A673 (cell line): ENCODE results near the gene PLXDC2. TPM values are rescaled to one million over a fixed set of nuclear protein-coding genes. Genes with fewer than 3 reads are reported as not detected.

Experiments
- BruUV-seq: library from RNA; stranded (reverse); fragments of 400-500 nt; replicated peaks from 2 replicates; lab custom pipeline; 2021; lab: Mats Ljungman, UMichigan
- CTCF ChIA-PET: fragments of 300-600 bp; sonication (Branson Sonifier 250); formaldehyde crosslinking; loops from one replicate; lab custom pipeline; 2022; ENCODE audit warnings: antibody characterized with exemption; lab: Charles Lee
- POLR2A ChIA-PET: fragments of 300-600 bp; sonication (Branson Sonifier 250); formaldehyde crosslinking; loops from one replicate; lab custom pipeline; 2022; ENCODE audit warnings: antibody characterized with exemption; ENCODE audit not compliant: low non-redundant PET; lab: Charles Lee
- DNase-seq: peaks from one replicate; pipeline ENCODE4 v3.0.0-alpha.2; 2015; ENCODE audit warnings: low spot score
- H3K27ac ChIP-seq: fragments of 200-600 bp; sonication (generic); 2 replicates; pipeline ENCODE4 v1.5.1; 2016; ENCODE audit warnings: mixed run types, low read depth, mild to moderate bottlenecking, mixed read lengths, antibody characterized with exemption, low read length; ENCODE audit not compliant: poor library complexity, severe bottlenecking
- H3K27me3 ChIP-seq: fragments of 200-600 bp; sonication (generic); replicated peaks from 2 replicates; pipeline ENCODE4 v1.6.1; 2017; ENCODE audit warnings: mixed run types, low read depth, mild to moderate bottlenecking, mixed read lengths, antibody characterized with exemption, low read length; ENCODE audit not compliant: insufficient read depth, poor library complexity
- H3K36me3 ChIP-seq: fragments of 200-600 bp; sonication (generic); 2 replicates; pipeline ENCODE4 v1.6.1; 2016; ENCODE audit warnings: mixed run types, mild to moderate bottlenecking, mixed read lengths, antibody characterized with exemption, low read length; ENCODE audit not compliant: insufficient read depth, poor library complexity, severe bottlenecking
- H3K4me1 ChIP-seq: fragments of 200-600 bp; sonication (generic); 2 replicates; pipeline ENCODE4 v1.6.1; 2017; ENCODE audit warnings: mixed run types, mild to moderate bottlenecking, mixed read lengths, antibody characterized with exemption, low read length; ENCODE audit not compliant: insufficient read depth, poor library complexity, severe bottlenecking
- H3K4me3 ChIP-seq: fragments of 200-600 bp; sonication (generic); 2 replicates; pipeline ENCODE4 v1.5.1; 2016; ENCODE audit warnings: low read depth, mixed run types, mild to moderate bottlenecking, mixed read lengths, low read length; ENCODE audit not compliant: poor library complexity, severe bottlenecking
- H3K9me3 ChIP-seq: fragments of 200-600 bp; sonication (generic); 2 replicates; pipeline ENCODE4 v1.6.1; 2016; ENCODE audit warnings: mixed run types, low read depth, mild to moderate bottlenecking, mixed read lengths, antibody characterized with exemption, low read length; ENCODE audit not compliant: poor library complexity, severe bottlenecking
- EZH2 ChIP-seq: fragments of 200-600 bp; sonication (generic); IDR thresholded peaks from 2 replicates; pipeline ENCODE4 v1.6.1; 2017; ENCODE audit warnings: borderline replicate concordance, low read depth, mild to moderate bottlenecking, mixed read lengths, antibody characterized with exemption, low read length; ENCODE audit not compliant: poor library complexity, severe bottlenecking
- intact Hi-C: fragments of 100-400 bp; cut with micrococcal nuclease; formaldehyde crosslinking; loops from one replicate; pipeline ENCODE4 v1.10.0; 2022; ENCODE audit not compliant: unreplicated experiment
- total RNA-seq: library from RNA; stranded (reverse); gene quantifications from 2 replicates; pipeline ENCODE4 v1.2.3, GENCODE V29; 2021
- TF ChIP-seq, protein P1 (sequence below): fragments of 300-800, 200-600 bp; sonication (generic); conservative IDR thresholded peaks from 2 replicates; pipeline ENCODE4 v1.5.1; 2017; ENCODE audit warnings: low read depth, mild to moderate bottlenecking, antibody characterized with exemption, low read length, moderate library complexity, mixed read lengths

The PLXDC2 gene
- total RNA-seq, 1 experiment from 2014 or later = 74.8 TPM

DNA sequence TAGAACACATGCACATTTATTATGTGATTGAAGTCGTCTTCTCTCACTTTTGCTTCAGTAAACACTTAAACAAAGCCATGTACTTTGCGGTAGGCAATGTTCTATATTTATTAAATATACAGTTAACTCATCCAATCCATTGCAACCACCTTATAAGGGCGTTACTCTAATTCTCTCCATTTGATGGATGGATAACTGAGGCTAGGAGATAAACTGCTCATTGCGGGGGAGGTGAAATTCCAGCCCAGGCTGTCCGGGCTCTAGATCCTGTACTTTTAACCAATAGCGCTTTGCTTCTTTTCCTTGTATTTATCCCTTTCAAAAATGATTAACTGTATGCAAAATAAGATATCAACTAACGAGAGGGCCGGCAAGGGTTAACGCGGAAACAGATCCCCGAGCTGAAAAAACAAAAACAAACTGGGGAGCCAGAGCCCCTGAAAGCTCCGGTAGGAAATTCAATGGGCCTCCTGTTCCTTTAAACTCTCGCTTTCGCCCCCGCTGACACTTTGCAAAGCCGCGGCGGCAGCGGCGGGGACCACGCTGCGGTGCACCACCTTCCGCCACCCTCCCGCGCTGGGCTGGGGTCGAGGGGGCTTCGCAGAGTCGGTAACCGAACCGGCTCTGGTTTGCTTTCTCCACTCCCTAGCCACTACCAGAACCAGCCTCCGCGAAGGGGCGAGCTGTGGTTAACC, 1.0 kb upstream of the PLXDC2 start:
- CTCF ChIA-PET = interaction anchor here (0.6 kb wide), 2 partner anchors 102 to 954 kb away, joined by 3 read pairs; no protein-coding TSS in a partner anchor
- intact Hi-C loops = loop anchor here (5.0 to 10.0 kb wide), 8 partner anchors 137 to 1120 kb away; no protein-coding TSS in a partner anchor
- H3K4me3 ChIP-seq = peak overlapping the region; percentile 85
- H3K36me3 ChIP-seq = peaks cover 6% of the 10 kb centered on the region
- DNase-seq = peak; percentile 65
- peaks cover 40% of the 10 kb centered on the region for H3K4me1 ChIP-seq
- peak overlapping the region; percentile 87 for H3K27ac ChIP-seq
- TF ChIP-seq, protein P1, sequence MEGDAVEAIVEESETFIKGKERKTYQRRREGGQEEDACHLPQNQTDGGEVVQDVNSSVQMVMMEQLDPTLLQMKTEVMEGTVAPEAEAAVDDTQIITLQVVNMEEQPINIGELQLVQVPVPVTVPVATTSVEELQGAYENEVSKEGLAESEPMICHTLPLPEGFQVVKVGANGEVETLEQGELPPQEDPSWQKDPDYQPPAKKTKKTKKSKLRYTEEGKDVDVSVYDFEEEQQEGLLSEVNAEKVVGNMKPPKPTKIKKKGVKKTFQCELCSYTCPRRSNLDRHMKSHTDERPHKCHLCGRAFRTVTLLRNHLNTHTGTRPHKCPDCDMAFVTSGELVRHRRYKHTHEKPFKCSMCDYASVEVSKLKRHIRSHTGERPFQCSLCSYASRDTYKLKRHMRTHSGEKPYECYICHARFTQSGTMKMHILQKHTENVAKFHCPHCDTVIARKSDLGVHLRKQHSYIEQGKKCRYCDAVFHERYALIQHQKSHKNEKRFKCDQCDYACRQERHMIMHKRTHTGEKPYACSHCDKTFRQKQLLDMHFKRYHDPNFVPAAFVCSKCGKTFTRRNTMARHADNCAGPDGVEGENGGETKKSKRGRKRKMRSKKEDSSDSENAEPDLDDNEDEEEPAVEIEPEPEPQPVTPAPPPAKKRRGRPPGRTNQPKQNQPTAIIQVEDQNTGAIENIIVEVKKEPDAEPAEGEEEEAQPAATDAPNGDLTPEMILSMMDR = no peak
- no peak for TF ChIP-seq EZH2
- no peaks in the 10 kb centered on the region for H3K9me3 ChIP-seq
- H3K27me3 ChIP-seq = no peaks in the 10 kb centered on the region
- POLR2A ChIA-PET = interaction anchor here (1.0 kb wide), 1 partner anchor 547 kb away, joined by 3 read pairs; no protein-coding TSS in a partner anchor
- BruUV-seq = no TSS peak

DNA sequence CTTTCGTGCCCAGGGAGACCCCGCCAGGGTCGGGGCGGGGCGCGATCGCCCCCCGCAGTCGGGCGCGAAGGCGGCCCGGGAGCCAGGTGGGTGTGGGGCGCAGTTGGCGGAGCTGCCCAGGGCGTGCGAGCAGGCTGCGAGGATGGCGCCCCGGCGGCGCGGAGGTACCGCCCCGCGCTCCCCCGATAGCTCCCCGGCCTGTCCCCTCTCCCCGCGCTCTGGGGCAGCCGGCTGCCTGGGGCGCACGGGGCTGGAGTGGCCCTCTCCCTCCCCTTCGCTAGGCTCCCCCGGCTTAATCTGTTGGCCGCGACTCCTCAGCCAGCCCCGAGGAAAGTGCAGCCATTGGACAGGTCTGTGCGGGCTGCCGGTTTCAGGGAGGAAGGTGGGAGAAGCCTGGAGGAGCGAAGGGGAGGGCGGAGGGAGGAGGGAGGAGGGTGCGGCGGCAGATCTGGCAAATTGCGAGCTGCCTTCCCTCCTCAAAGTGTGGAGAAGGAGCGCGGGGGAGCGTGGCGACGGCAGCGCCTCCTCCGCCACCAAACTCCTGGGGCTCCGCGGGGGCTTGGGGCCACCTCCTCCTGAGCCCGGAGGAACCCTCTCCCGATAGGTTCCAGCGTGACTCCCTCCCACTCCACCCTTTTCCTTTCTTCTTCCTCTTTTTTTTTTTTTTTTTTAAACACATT, 361 bp upstream of the PLXDC2 start:
- BruUV-seq = no TSS peak
- Histone ChIP-seq H3K27ac (peak overlapping the region; percentile 87), H3K4me1 (peaks cover 40% of the 10 kb centered on the region), H3K4me3 (peak overlapping the region; percentile 85), H3K36me3 (peaks cover 6% of the 10 kb centered on the region), H3K27me3 (no peaks in the 10 kb centered on the region), H3K9me3 (no peaks in the 10 kb centered on the region)
- ChIA-PET POLR2A (interaction anchor here (0.6 to 1.0 kb wide), 2 partner anchors 547 to 1054 kb away, joined by 3 to 4 read pairs; no protein-coding TSS in a partner anchor), CTCF (interaction anchor here (0.6 kb wide), 2 partner anchors 102 to 953 kb away, joined by 3 read pairs; no protein-coding TSS in a partner anchor)
- peak; percentile 96 for DNase-seq
- intact Hi-C loops = loop anchor here (2.0 to 10.0 kb wide), 9 partner anchors 136 to 1121 kb away; no protein-coding TSS in a partner anchor
- TF ChIP-seq, protein P1 = no peak
- TF ChIP-seq EZH2 = no peak

DNA sequence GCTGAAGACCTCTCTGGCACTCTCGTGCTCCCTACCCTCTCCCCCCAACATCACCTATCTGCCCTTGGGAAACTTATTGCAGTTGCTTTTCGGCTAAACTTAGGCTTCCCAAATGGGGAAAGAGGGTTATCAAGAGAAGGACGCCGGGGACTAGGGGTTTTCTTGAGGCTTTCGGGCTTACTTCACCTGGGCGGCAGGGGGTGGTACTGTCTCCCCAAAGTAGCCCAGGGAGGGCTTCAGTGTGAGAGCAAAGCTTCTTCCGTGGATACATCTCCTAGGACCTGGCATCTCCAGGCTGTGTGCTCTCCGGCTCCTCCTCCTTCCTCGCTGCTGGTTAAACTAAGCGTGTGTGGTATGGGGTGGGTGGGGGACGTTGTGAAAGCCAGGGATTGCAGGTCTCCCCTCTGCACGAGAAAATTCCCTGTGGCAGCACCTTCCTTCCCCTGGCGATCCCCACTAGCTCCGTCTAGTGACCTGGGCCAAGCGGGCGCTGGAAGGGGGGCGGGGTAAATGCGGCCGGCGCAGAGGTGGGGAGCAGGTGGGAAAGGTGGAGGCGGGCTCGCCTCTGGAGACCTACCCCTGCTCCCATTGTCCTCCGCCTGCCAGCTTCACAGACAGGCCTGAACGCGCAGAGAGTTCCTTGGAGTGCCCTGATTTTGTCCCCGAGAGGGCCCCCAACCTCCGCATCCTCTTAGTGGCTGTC, 1.1 kb downstream of the PLXDC2 start:
- no peaks in the 10 kb centered on the region for H3K9me3 ChIP-seq
- H3K4me1 ChIP-seq = peaks cover 38% of the 10 kb centered on the region
- no TSS peak for BruUV-seq
- H3K27me3 ChIP-seq = no peaks in the 10 kb centered on the region
- intact Hi-C loops = loop anchor here (2.0 to 10.0 kb wide), 9 partner anchors 135 to 1123 kb away; no protein-coding TSS in a partner anchor
- no peak for TF ChIP-seq EZH2
- TF ChIP-seq, protein P1 = peak; percentile 35; the same call in 1 of the 2 replicates
- peaks cover 11% of the 10 kb centered on the region for H3K36me3 ChIP-seq
- peak overlapping the region; percentile 87 for H3K27ac ChIP-seq
- peak; percentile 73 for DNase-seq
- POLR2A ChIA-PET = no interaction called here
- CTCF ChIA-PET = interaction anchor here (0.5 kb wide), 1 partner anchor 103 kb away, joined by 6 read pairs; no protein-coding TSS in a partner anchor
- H3K4me3 ChIP-seq = peak overlapping the region; percentile 85
